Activated T-helper 2 cell treated with anti-CD3 and anti-CD28 coated beads, Interferon-gamma antibody, Interleukin-2, Interleukin-4, amounts not matched to agents 10 μg/mL and 5 μg/mL and 100 μg/mL, durations not matched to agents 14 hours and 24 hours and 36 hours (primary cell): ENCODE data around the gene TP53TG5. TPM values are rescaled to one million over a fixed set of nuclear protein-coding genes. Genes with fewer than 3 reads are reported as not detected.

Experiments
- DNase-seq: peaks from one replicate; pipeline ENCODE4 v3.0.0; 2021; ENCODE audit warnings: low spot score
- H3K27ac Mint-ChIP-seq: one replicate; pipeline ENCODE4 v1.8.0; 2021; ENCODE audit warnings: mixed read lengths
- H3K27me3 Mint-ChIP-seq: one replicate; pipeline ENCODE4 v1.8.0; 2021; ENCODE audit warnings: low read depth, mixed read lengths
- H3K36me3 Mint-ChIP-seq: one replicate; pipeline ENCODE4 v1.8.0; 2021; ENCODE audit warnings: low read depth, mixed read lengths
- H3K4me1 Mint-ChIP-seq: one replicate; pipeline ENCODE4 v1.8.0; 2021; ENCODE audit warnings: low read depth, mixed read lengths
- H3K4me3 Mint-ChIP-seq: one replicate; pipeline ENCODE4 v1.8.0; 2021; ENCODE audit warnings: low read depth, mild to moderate bottlenecking, moderate library complexity, mixed read lengths
- H3K9me3 Mint-ChIP-seq: one replicate; pipeline ENCODE4 v1.8.0; 2021; ENCODE audit warnings: mixed read lengths
- intact Hi-C: fragments of 100-400 bp; cut with micrococcal nuclease; formaldehyde crosslinking; loops from one replicate; pipeline ENCODE4 v1.15.1; 2023
- total RNA-seq: library from RNA; stranded (reverse); gene quantifications from 2 replicates; pipeline ENCODE4 v1.2.3, GENCODE V29; 2022

Gene TP53TG5
- total RNA-seq, 1 donor from 2014 or later = not detected

DNA sequence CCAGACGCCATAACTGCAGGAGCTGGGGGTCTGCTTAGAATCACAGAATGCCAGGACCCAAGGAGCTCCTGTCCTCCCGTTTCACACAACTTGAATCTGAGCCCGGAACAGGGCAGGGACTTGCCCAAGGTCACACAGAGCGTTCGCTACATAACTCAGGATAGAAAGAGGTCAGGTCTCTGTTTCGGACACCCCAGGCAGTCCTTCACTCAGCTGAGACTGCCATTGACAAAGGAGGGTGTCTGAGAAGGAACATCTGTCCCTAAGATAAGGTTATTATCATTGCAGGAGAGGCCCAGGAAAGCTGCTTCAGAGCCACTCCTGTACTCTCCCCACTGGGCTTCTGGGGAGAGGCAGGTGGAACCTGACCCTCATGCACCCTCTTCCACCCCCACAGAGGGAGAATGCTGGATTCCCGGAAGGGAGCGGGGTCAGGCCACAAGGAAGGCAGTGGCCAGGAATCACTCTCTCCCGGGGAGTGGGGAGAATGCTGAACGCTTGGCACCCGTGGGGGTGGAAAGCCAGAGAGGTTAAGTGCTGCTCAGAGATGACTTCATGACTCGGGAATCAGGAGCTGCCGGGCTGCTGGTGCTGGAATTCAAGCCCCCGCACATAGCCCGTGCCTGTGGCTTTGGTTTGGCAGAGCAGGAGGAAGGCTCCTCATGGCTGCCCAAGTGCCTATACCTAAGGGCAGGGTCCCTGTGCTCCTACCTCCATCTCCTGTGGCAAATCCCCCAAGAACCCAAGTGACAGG is 40.6 kb downstream of the TP53TG5 start:
- peaks cover 70% of the 10 kb centered on the region for H3K36me3 Mint-ChIP-seq
- H3K9me3 Mint-ChIP-seq = no peaks in the 10 kb centered on the region
- DNase-seq = no peak
- H3K4me3 Mint-ChIP-seq = no peak overlapping the region
- peaks cover 17% of the 10 kb centered on the region for H3K4me1 Mint-ChIP-seq
- H3K27ac Mint-ChIP-seq = no peak overlapping the region
- intact Hi-C loops = no loop called here
- no peaks in the 10 kb centered on the region for H3K27me3 Mint-ChIP-seq

DNA sequence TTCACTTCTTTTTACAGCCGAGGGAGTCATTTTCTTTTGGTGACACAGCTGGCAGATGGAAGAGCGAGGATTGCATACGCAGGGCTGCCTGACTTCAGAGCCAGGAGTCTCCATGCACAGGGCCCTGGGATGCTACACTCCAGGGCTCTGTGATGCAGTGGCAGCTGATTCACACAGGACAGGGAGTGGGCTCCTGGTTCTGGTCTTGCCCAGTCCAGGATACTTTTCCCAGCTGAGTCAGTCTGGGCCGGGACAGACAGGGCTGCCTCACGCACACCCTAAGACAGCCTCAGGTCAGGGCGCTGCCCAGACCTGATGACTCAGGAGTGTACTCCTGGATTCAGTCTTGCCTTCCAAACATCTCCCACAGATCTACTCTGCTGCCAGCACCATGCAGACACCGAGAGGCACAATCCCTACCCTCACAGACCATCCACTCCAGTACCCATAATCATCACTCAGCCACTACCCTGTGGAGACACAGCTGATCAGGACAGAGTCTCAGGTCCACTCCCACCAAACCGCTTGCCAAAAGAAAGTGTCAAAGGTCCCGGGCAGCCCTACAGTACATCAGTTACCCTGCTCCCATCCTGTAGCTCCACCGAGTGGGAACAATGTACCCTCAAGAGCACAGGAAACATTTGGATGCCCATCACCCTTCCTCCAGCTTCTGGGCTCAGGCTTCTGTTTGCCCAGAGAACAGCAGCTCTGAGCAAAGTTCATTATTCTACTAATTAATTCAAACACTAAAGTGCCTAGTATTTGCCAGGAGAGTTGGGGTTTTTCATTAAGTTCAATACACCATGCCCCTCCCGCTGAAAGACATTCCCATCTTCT is 41.4 kb downstream of the TP53TG5 start:
- no peak for DNase-seq
- Mint-ChIP-seq H3K36me3 (peaks cover 70% of the 10 kb centered on the region), H3K4me1 (peaks cover 14% of the 10 kb centered on the region), H3K9me3 (no peaks in the 10 kb centered on the region), H3K4me3 (no peak overlapping the region), H3K27me3 (no peaks in the 10 kb centered on the region), H3K27ac (peak overlapping the region; percentile 8)
- intact Hi-C loops = no loop called here

GRCh38 chr20:45330476-45330875 is 47.6 kb downstream of the TP53TG5 start:
- Mint-ChIP-seq H3K27ac (no peak overlapping the region), H3K27me3 (no peaks in the 10 kb centered on the region), H3K9me3 (no peaks in the 10 kb centered on the region), H3K36me3 (peaks cover 72% of the 10 kb centered on the region), H3K4me1 (peaks cover 1% of the 10 kb centered on the region), H3K4me3 (no peak overlapping the region)
- intact Hi-C loops = no loop called here
- no peak for DNase-seq

DNA sequence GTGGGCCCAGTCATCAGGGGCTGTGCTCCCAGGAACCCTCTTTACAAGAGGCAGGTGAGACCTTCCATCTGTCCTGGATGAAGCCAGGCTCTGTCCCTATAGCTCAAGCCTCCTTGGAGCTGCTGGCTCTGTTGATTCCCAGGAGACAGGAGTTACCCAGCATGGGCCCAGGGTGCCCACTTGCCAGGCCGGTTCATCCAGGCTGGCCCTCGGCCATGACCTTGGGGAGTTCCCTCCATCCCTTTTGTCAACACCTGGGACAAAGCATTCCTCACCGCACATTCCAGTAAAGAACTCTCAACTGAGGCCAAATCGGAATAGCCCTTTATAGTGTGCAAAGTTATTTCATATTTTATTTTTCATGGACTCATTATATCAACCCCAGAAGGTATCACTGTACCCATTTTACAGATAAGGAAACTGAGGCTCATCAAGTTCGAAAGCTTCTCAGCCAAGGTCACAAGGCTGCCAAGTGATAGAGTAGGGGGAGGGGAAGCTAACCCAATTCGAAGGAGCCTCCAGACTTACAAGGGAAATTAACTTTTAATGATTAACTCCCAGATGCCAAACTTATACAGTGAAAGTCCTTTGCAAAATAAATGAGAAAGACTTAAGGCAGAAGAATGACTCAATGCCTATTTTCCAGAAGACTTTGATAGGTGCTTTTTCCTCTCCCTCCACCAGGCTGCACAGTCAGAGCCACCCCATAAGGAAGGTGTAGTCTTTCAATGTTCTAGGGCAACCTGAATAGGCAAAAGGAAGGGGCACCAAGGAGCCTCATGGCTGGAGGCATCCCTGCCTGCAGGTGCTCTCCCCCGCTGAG is 48.4 kb downstream of the TP53TG5 start:
- intact Hi-C loops = no loop called here
- H3K4me1 Mint-ChIP-seq = peaks cover 1% of the 10 kb centered on the region
- no peak overlapping the region for H3K4me3 Mint-ChIP-seq
- no peak overlapping the region for H3K27ac Mint-ChIP-seq
- peaks cover 69% of the 10 kb centered on the region for H3K36me3 Mint-ChIP-seq
- no peak for DNase-seq
- no peaks in the 10 kb centered on the region for H3K9me3 Mint-ChIP-seq
- no peaks in the 10 kb centered on the region for H3K27me3 Mint-ChIP-seq

DNA sequence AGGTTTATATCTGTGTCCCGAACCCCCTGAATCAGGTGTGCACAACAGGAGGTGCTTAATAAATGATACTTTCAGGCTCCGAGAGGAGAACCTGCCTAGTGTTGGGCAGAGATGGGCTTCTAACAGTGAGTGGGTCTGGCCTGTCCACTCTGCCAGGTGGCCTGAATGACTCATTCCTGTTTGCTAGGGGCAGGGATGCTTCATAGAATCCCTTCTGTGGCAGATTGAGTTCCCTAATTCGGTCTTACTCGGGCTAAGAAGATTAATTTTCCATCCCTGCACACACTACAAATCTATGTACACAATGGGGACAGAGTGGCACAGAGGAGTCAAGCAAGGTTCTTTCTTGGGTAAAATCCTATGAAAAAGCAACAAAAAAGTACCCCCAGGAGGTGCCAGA is 49.7 kb downstream of the TP53TG5 start:
- Mint-ChIP-seq H3K4me1 (peaks cover 1% of the 10 kb centered on the region), H3K27ac (no peak overlapping the region), H3K36me3 (peaks cover 65% of the 10 kb centered on the region), H3K4me3 (no peak overlapping the region), H3K9me3 (no peaks in the 10 kb centered on the region), H3K27me3 (no peaks in the 10 kb centered on the region)
- intact Hi-C loops = no loop called here
- no peak for DNase-seq

DNA sequence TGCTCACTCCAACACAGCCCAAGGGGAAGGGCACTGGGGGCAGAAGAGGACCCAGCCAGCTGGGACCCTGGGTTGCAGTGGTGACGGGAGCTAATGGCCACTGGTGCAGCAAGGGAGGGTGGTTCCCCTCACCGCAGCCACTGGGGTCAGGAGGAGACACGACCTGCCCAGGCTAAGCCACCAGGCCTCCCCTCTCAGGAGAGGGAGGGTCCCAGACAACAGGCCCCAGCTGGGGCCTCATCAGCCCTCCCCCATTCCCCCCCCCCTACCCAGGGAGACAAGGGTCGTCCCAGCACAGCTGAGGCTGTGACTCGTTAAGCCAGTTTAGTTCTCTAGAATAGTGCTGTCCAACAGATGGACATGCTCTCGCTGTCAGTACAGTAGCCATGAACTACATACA is 52.8 kb downstream of the TP53TG5 start:
- H3K27ac Mint-ChIP-seq = no peak overlapping the region
- H3K27me3 Mint-ChIP-seq = no peaks in the 10 kb centered on the region
- H3K4me1 Mint-ChIP-seq = peaks cover 10% of the 10 kb centered on the region
- intact Hi-C loops = no loop called here
- H3K9me3 Mint-ChIP-seq = no peaks in the 10 kb centered on the region
- H3K36me3 Mint-ChIP-seq = peaks cover 44% of the 10 kb centered on the region
- DNase-seq = no peak
- H3K4me3 Mint-ChIP-seq = no peak overlapping the region

GRCh38 chr20:45323731-45324130 is 54.4 kb downstream of the TP53TG5 start:
- Mint-ChIP-seq H3K27me3 (no peaks in the 10 kb centered on the region), H3K4me3 (no peak overlapping the region), H3K27ac (no peak overlapping the region), H3K36me3 (peaks cover 30% of the 10 kb centered on the region), H3K4me1 (peaks cover 18% of the 10 kb centered on the region), H3K9me3 (no peaks in the 10 kb centered on the region)
- intact Hi-C loops = no loop called here
- DNase-seq = no peak

- Mint-ChIP-seq H3K27ac (no peak overlapping the region), H3K36me3 (peaks cover 22% of the 10 kb centered on the region), H3K4me3 (no peak overlapping the region), H3K4me1 (peaks cover 26% of the 10 kb centered on the region), H3K27me3 (no peaks in the 10 kb centered on the region), H3K9me3 (no peaks in the 10 kb centered on the region)
- intact Hi-C loops = no loop called here
- no peak for DNase-seq
These were observed 55.2 kb downstream of the TP53TG5 start for GRCh38 chr20:45322952-45323383.

Other genes starting within 250 kb of the TP53TG5 start
- not detected in 2 replicates for gene PI3, start 203.4 kb downstream of the TP53TG5 start, total RNA-seq
- not detected in 2 replicates for gene SEMG1, start 171.3 kb downstream of the TP53TG5 start, total RNA-seq
- not detected in 2 replicates for gene SEMG2, start 157.0 kb downstream of the TP53TG5 start, total RNA-seq
- gene SLPI, start 123.8 kb downstream of the TP53TG5 start, total RNA-seq = not detected in 2 replicates
- not detected in 2 replicates for gene RBPJL, start 71.5 kb downstream of the TP53TG5 start, total RNA-seq
- 0.39 and 0.64 TPM in 2 replicates for gene MATN4, start 70.0 kb downstream of the TP53TG5 start, total RNA-seq
- gene SDC4, start 29.9 kb downstream of the TP53TG5 start, total RNA-seq = 133 and 136 TPM in 2 replicates
- 16.8 and 20.1 TPM in 2 replicates for gene SYS1, start 15.2 kb downstream of the TP53TG5 start, total RNA-seq
- 12.3 and 12.8 TPM in 2 replicates for gene DBNDD2, start 30.0 kb upstream of the TP53TG5 start, total RNA-seq
- gene PIGT, start 37.8 kb upstream of the TP53TG5 start, total RNA-seq = 72.5 and 72.7 TPM in 2 replicates
- gene WFDC2, start 91.4 kb upstream of the TP53TG5 start, total RNA-seq = not detected in 2 replicates
- gene SPINT3, start 137.3 kb upstream of the TP53TG5 start, total RNA-seq = not detected in 2 replicates
- not detected in 2 replicates for gene WFDC6, start 161.2 kb upstream of the TP53TG5 start, total RNA-seq
- gene EPPIN, start 169.1 kb upstream of the TP53TG5 start, total RNA-seq = not detected in 2 replicates
- gene WFDC8, start 201.0 kb upstream of the TP53TG5 start, total RNA-seq = not detected in 2 replicates